Measurements from ENCODE around the gene SAPCD1. TPM values are rescaled to one million over a fixed set of nuclear protein-coding genes. Genes with fewer than 3 reads are reported as not detected.

SAPCD1 gene
- total RNA-seq, result 10 to 100 TPM; 13.1 to 18.1 TPM

- Mint-ChIP-seq H3K27me3 (no peaks in the 10 kb centered on the region), H3K9me3 (no peaks in the 10 kb centered on the region), H3K36me3 (peaks cover 26% of the 10 kb centered on the region), H3K27ac (peak within 1 kb of the TSS; percentile 67), H3K4me3 (no peak within 1 kb of the TSS), H3K4me1 (peaks cover 13% of the 10 kb centered on the region)
- DNase-seq (no peak), ATAC-seq (ENCODE audit: low read depth) (no peak)
- POLR2A ChIA-PET, result no interaction called here
Measured at GRCh38 chr6:31762356-31762755, at the start of gene SAPCD1. Gene SAPCD1, plus strand, starts transcription at chr6:31762656. Its CDS starts 399 bp downstream, at chr6:31763055.

GRCh38 chr6:31713465-31713864 lies 49.0 kb upstream of the SAPCD1 start:
- no peaks in the 10 kb centered on the region for H3K9me3 Mint-ChIP-seq

GRCh38 chr6:31713991-31714684 lies 48.3 kb upstream of the SAPCD1 start:
- Mint-ChIP-seq H3K27me3 (peaks cover 17% of the 10 kb centered on the region), H3K36me3 (no peaks in the 10 kb centered on the region), H3K9me3 (no peaks in the 10 kb centered on the region), H3K4me3 (no peak overlapping the region), H3K4me1 (peaks cover 15% of the 10 kb centered on the region), H3K27ac (peak overlapping the region; percentile 25)
- DNase-seq, result no peak
- POLR2A ChIA-PET, result interaction anchor here (0.8 to 1.0 kb wide), 3 partner anchors 9 to 26 kb away, joined by 3 to 7 read pairs (median 3); partner anchors contain the start of genes ABHD16A, MPIG6B and MSH5
- ATAC-seq (ENCODE audit: low read depth), result no peak

More at GRCh38 chr6:31713465-31713864, 49.0 kb upstream of the SAPCD1 start:
- Mint-ChIP-seq H3K27me3 (peaks cover 17% of the 10 kb centered on the region), H3K4me1 (peaks cover 13% of the 10 kb centered on the region), H3K36me3 (no peaks in the 10 kb centered on the region), H3K27ac (no peak overlapping the region), H3K4me3 (no peak overlapping the region)
- POLR2A ChIA-PET, result interaction anchor here (0.8 to 0.9 kb wide), 2 partner anchors 10 to 27 kb away, joined by 3 to 7 read pairs; partner anchors contain the start of genes MPIG6B and MSH5
- ATAC-seq (ENCODE audit: low read depth), result no peak
- no peak for DNase-seq

- H3K9me3 Mint-ChIP-seq, result no peaks in the 10 kb centered on the region
- POLR2A ChIA-PET, result interaction anchor here (0.6 to 1.4 kb wide), 2 partner anchors 9 to 257 kb away, joined by 3 to 4 read pairs; partner anchors contain the start of genes DXO and LY6G6F
- ATAC-seq (ENCODE audit: low read depth) (no peak), DNase-seq (no peak)
- H3K27me3 Mint-ChIP-seq, result peaks cover 20% of the 10 kb centered on the region
- H3K4me1 Mint-ChIP-seq, result peaks cover 15% of the 10 kb centered on the region
- H3K36me3 Mint-ChIP-seq, result no peaks in the 10 kb centered on the region
- H3K27ac Mint-ChIP-seq, result no peak within 1 kb of the TSS
- H3K4me3 Mint-ChIP-seq, result no peak within 1 kb of the TSS
Measured at GRCh38 chr6:31715022-31715958, 47.2 kb upstream of the SAPCD1 start, which contains the start of gene LY6G6D. Gene LY6G6D, plus strand, starts transcription at chr6:31715348. Its CDS starts 8 bp downstream, at chr6:31715356.

GRCh38 chr6:31717499-31718222 lies 44.8 kb upstream of the SAPCD1 start:
- ATAC-seq (ENCODE audit: low read depth) (no peak), DNase-seq (no peak)
- Mint-ChIP-seq H3K27me3 (peaks cover 14% of the 10 kb centered on the region), H3K9me3 (no peaks in the 10 kb centered on the region), H3K4me3 (no peak overlapping the region), H3K4me1 (peaks cover 2% of the 10 kb centered on the region), H3K36me3 (no peaks in the 10 kb centered on the region), H3K27ac (no peak overlapping the region)
- POLR2A ChIA-PET, result interaction anchor here (0.5 to 0.6 kb wide), 2 partner anchors 13 to 64 kb away, joined by 3 to 4 read pairs; no protein-coding TSS in a partner anchor

GRCh38 chr6:31718265-31718664 lies 44.2 kb upstream of the SAPCD1 start:
- POLR2A ChIA-PET, result interaction anchor here (0.6 kb wide), 1 partner anchor 14 kb away, joined by 3 read pairs; no protein-coding TSS in a partner anchor
- no peak for ATAC-seq (ENCODE audit: low read depth)
- no peak overlapping the region for H3K4me3 Mint-ChIP-seq
- H3K27ac Mint-ChIP-seq, result no peak overlapping the region
- no peaks in the 10 kb centered on the region for H3K9me3 Mint-ChIP-seq
- H3K27me3 Mint-ChIP-seq, result peaks cover 11% of the 10 kb centered on the region
- DNase-seq, result no peak
- peaks cover 4% of the 10 kb centered on the region for H3K4me1 Mint-ChIP-seq
- H3K36me3 Mint-ChIP-seq, result no peaks in the 10 kb centered on the region

- Mint-ChIP-seq H3K36me3 (no peaks in the 10 kb centered on the region), H3K4me1 (peaks cover 5% of the 10 kb centered on the region), H3K4me3 (no peak overlapping the region), H3K9me3 (no peaks in the 10 kb centered on the region), H3K27ac (no peak overlapping the region), H3K27me3 (peaks cover 9% of the 10 kb centered on the region)
- DNase-seq (no peak), ATAC-seq (ENCODE audit: low read depth) (no peak)
- POLR2A ChIA-PET, result no interaction called here
Measured at GRCh38 chr6:31719001-31719400, 43.5 kb upstream of the SAPCD1 start.

GRCh38 chr6:31720196-31720770 lies 42.2 kb upstream of the SAPCD1 start:
- DNase-seq, result no peak
- Mint-ChIP-seq H3K36me3 (no peaks in the 10 kb centered on the region), H3K9me3 (no peaks in the 10 kb centered on the region), H3K4me1 (peaks cover 10% of the 10 kb centered on the region), H3K27ac (no peak overlapping the region), H3K27me3 (peaks cover 6% of the 10 kb centered on the region), H3K4me3 (no peak overlapping the region)
- ATAC-seq (ENCODE audit: low read depth), result no peak
- POLR2A ChIA-PET, result interaction anchor here (1.6 kb wide), 1 partner anchor 17 kb away, joined by 3 read pairs; the partner anchor contains the start of gene ABHD16A

- ATAC-seq (ENCODE audit: low read depth) (no peak), DNase-seq (no peak)
- Mint-ChIP-seq H3K9me3 (no peaks in the 10 kb centered on the region), H3K4me3 (no peak within 1 kb of the TSS), H3K4me1 (peaks cover 20% of the 10 kb centered on the region), H3K27ac (peak within 1 kb of the TSS; percentile 42), H3K36me3 (peaks cover 10% of the 10 kb centered on the region), H3K27me3 (peaks cover 6% of the 10 kb centered on the region)
- POLR2A ChIA-PET, result interaction anchor here (0.8 to 1.6 kb wide), 2 partner anchors 18 to 19 kb away, joined by 3 read pairs; partner anchors contain the start of genes ABHD16A and MSH5
Measured at GRCh38 chr6:31721351-31722020, 41.0 kb upstream of the SAPCD1 start, which contains the start of gene LY6G6C. Gene LY6G6C, minus strand, starts transcription at chr6:31721746. Its CDS starts 67 bp downstream, at chr6:31721679.

GRCh38 chr6:31722173-31722572 lies 40.3 kb upstream of the SAPCD1 start:
- Mint-ChIP-seq H3K4me1 (peaks cover 27% of the 10 kb centered on the region), H3K4me3 (no peak overlapping the region), H3K36me3 (peaks cover 16% of the 10 kb centered on the region), H3K27ac (peak overlapping the region; percentile 42), H3K9me3 (no peaks in the 10 kb centered on the region), H3K27me3 (peaks cover 6% of the 10 kb centered on the region)
- ATAC-seq (ENCODE audit: low read depth) (no peak), DNase-seq (no peak)
- POLR2A ChIA-PET, result interaction anchor here (0.7 to 2.6 kb wide), 5 partner anchors 8 to 498 kb away, joined by 3 to 8 read pairs (median 7); partner anchors contain the start of gene MSH5

GRCh38 chr6:31723245-31723979 lies 39.0 kb upstream of the SAPCD1 start, which contains the start of gene MPIG6B:
Gene MPIG6B, plus strand, starts transcription at chr6:31723373. Its CDS starts 11 bp downstream, at chr6:31723384.
- H3K27ac Mint-ChIP-seq, result peak within 1 kb of the TSS; percentile 85
- peaks cover 35% of the 10 kb centered on the region for H3K4me1 Mint-ChIP-seq
- peak; percentile 55 for ATAC-seq (ENCODE audit: low read depth)
- peaks cover 3% of the 10 kb centered on the region for H3K27me3 Mint-ChIP-seq
- peak; percentile 51 for DNase-seq
- POLR2A ChIA-PET, result interaction anchor here (0.9 to 9.4 kb wide), 9 partner anchors 9 to 104 kb away, joined by 3 to 137 read pairs (median 4); partner anchors contain the start of genes ABHD16A, CLIC1, GPANK1 and HSPA1B
- peak within 1 kb of the TSS; percentile 69 for H3K4me3 Mint-ChIP-seq
- H3K9me3 Mint-ChIP-seq, result no peaks in the 10 kb centered on the region
- peaks cover 16% of the 10 kb centered on the region for H3K36me3 Mint-ChIP-seq

Measured in activated naive CD8-positive, alpha-beta T cell treated with anti-CD3 and anti-CD28 coated beads, Interleukin-2, amount 10 ng/mL, durations not matched to agents 7 days and 5 days (primary cell).